ENCODE results near the gene CYP11A1. TPM values are rescaled to one million over a fixed set of nuclear protein-coding genes. Genes with fewer than 3 reads are reported as not detected.
A peak's percentile ranks its signal among the peaks of the same experiment; 100 is the strongest.

The CYP11A1 gene
- polyA plus RNA-seq, 2 of the 4 experiments (the other 2 are of a cell fraction), result 0.06 TPM; not detected in 1

- TF ChIP-seq HMGXB4 (CRISPR knock-in tag; IDR thresholded peaks at IDR 0.05; ENCODE audit: borderline replicate concordance) (no peak), ZNF302 (CRISPR knock-in tag; IDR thresholded peaks at IDR 0.05) (no peak), PHF8 (IDR thresholded peaks at IDR 0.05; ENCODE audit: borderline replicate concordance, low read depth) (no peak), HDAC2 (IDR thresholded peaks at IDR 0.05) (no peak), RAD21 (conservative IDR thresholded peaks at IDR 0.05 in 1 of 2, IDR thresholded peaks at IDR 0.05 in 1 of 2) (no peak), PBX3 (IDR thresholded peaks at IDR 0.05) (no peak), NFE2L2 (conservative IDR thresholded peaks at IDR 0.05; ENCODE audit: low read length) (no peak), HEYL (CRISPR knock-in tag; IDR thresholded peaks at IDR 0.05) (no peak), MYC (IDR thresholded peaks at IDR 0.05; ENCODE audit: borderline replicate concordance, low read length) (no peak), ZFP36 (IDR thresholded peaks at IDR 0.05; ENCODE audit: borderline replicate concordance, partially characterized antibody) (no peak), MAFK (IDR thresholded peaks at IDR 0.05; ENCODE audit: partially characterized antibody) (no peak), RARB (CRISPR knock-in tag; IDR thresholded peaks at IDR 0.05) (no peak), CTCF (IDR thresholded peaks at IDR 0.05) (no peak)
Observed at GRCh38 chr15:74293021-74293810, 74.2 kb downstream of the CYP11A1 start (continued).

DNA sequence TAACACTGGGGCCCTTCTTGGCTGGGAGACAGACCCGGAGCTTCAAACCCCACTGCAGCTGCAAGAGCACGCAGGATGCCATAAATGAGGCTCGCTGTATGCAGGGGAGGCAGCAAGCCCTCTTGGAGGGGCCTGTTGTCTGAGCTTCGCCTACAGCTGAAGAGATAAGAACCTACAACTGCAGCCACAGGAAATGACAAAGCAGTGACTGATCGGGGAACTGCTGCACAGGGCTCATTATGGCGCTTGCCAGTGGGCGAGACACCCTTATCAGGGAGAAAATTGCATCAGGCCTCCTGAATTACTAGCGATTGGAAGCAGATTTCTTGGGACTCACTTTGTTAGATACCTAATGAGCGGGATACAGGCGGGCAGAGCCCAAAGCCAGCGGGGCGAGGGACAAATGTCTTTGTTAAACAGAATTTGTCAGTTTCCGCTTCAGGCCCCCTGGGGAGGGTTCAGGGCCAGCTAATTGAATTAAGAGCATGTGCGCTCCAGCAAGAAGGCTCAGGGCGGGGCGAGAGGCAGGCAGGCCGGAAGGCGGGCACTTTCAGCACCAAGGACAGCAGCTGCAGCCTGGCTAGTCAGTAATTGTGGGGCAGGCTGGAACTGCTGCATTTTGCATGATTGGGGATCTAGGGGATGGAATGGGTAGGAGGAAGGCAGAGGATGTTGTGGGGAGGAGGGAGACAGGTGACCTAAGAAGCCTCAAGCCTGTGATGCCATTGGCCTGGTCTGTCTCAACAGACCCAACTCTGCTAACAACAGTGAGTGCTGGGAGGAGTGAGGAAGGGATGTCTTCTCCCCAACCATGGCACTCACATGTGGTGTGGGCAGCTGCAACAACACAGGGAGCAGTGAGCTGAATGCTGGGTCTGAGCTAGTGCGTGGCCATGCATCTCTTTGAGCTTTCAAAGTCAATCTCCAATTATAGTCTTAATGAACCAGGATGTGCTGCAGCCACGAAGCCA is 76.1 kb downstream of the CYP11A1 start:
- ATAC-seq, result peak; percentile 67 to 86; a peak in 4 of 6 replicates
- Histone ChIP-seq H3K27ac (no peak overlapping the region), H3K4me2 (no peak overlapping the region), H3K4me1 (no peaks in the 10 kb centered on the region), H3K9me3 (no peaks in the 10 kb centered on the region), H3K4me3 (no peak overlapping the region)
- CTCF ChIA-PET, result interaction anchor here (1.0 to 5.0 kb wide), 6 partner anchors 11 to 88 kb away, joined by 3 to 24 read pairs (median 4); no protein-coding TSS in a partner anchor
- 24% methylated on average over 19 of the region's 20 CpGs for WGBS (ENCODE audit: missing lambda C conversion rate)
- peak; percentile 97 for TF ChIP-seq REST (IDR thresholded peaks at IDR 0.05)
- TF ChIP-seq, protein P1, sequence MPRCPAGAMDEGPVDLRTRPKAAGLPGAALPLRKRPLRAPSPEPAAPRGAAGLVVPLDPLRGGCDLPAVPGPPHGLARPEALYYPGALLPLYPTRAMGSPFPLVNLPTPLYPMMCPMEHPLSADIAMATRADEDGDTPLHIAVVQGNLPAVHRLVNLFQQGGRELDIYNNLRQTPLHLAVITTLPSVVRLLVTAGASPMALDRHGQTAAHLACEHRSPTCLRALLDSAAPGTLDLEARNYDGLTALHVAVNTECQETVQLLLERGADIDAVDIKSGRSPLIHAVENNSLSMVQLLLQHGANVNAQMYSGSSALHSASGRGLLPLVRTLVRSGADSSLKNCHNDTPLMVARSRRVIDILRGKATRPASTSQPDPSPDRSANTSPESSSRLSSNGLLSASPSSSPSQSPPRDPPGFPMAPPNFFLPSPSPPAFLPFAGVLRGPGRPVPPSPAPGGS (IDR thresholded peaks at IDR 0.05), result no peak
- no peak for TF ChIP-seq FOSL2 (IDR thresholded peaks at IDR 0.05)
- no peak for TF ChIP-seq FOSL2 (CRISPR knock-in tag; IDR thresholded peaks at IDR 0.05)
- no peak for TF ChIP-seq GATA3 (IDR thresholded peaks at IDR 0.05; ENCODE audit: borderline replicate concordance)
- TF ChIP-seq SMC3 (IDR thresholded peaks at IDR 0.05), result no peak
- TF ChIP-seq EHMT2 (IDR thresholded peaks at IDR 0.05; ENCODE audit: low read depth), result peak; percentile 42; the same call in 1 of the 2 replicates
- FAIRE-seq, result no peak
- POLR2A ChIA-PET, result no interaction called here
- DNase-seq (ENCODE audit: low read depth in 1 of 2, low spot score in 1 of 2), result peak; percentile 35 to 56
